Suppressor macrophage treated with lipopolysaccharide for 1 hour (primary cell): Measurements from ENCODE around the gene PPIA.
"Not testable (repeated sequence)": the region's sequence is repeated elsewhere in the genome, so short reads cannot be mapped to it uniquely, and the experiment has no call there.

ENCODE experiments used
- DNase-seq, 3 donors: peaks; one replicate each; pipeline ENCODE4 v3.0.0-alpha.2; 2020 to 2022

The PPIA gene

DNA sequence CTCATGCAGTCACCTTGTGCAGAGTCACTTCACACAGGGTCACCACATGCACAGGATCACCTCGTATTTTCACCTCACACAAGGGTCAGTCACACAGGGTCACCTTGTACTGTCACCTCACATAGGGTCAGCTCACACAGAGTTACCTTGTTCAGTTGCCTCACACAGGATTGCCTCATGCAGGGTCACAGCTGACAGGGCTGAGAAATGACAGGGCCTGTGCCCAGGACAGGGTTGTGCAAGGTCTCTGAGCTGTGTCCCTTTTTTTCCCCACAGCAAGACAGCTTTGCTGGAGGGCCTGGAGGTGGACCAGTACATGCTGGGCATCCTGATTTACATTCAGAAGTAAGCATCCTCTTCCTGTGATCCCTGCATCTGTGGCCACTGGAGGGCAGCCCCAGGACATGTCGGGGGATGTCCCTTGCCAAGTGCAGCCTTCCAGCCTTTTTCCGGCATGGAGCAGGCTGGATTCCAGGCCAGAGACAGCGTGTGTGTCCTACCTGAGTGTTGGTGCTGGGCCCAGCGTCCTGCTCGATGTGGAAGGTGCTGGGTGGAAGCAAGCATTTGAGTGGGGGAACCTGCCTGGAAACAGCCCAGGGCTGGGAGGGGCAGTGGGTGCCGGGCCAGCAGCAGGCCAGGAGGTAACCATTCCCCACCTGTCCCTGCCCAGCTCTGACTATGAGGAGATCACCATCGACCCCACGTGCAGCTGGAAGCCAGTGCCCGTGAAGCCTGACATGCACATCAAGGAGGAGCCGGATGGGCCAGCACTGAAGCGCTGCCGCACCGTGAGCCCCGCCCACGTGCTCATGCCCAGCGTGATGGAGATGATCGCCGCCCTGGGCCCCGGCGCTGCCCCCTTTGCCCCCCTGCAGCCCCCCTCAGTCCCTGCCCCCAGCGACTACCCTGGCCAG lies 31.6 kb upstream of the PPIA start:
- no peak for DNase-seq

DNA sequence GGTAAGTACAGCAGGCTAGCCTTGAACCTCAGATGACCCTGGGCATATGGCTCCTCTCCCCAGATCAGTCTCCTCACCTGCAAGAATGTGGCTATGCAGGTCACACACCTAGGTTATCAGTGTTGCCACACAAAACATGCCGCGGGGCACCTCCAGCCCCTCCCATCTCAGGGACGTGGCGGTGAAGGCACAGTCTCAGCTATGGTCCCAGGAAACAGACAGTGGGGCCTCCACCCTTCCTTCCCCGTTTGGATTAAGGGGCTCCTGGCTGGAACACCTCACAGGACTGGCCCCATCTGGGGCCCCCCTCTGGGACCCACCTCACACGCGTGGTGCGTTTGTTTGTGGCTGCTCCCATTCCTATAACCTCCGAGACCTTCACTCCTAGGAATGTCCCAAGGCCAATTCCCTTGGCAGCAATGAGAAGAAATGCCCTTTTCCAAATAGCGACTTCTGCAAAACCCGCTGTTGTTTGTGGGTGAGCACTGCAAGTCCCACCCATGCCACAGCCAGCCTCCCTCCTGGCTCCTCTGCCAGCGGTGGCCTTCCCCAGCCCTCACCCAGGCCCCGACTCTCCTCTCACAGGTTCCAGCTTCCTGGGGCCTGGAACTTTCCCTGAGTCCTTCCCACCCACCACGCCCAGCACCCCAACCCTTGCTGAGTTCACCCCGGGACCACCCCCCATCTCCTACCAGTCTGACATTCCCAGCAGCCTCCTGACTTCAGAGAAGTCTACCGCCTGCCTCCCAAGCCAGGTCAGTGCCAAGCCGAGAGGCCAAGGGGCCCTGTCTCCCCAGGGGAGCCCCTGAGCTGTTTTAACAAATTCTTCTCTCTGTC lies 30.7 kb upstream of the PPIA start:
- DNase-seq = no peak

DNA sequence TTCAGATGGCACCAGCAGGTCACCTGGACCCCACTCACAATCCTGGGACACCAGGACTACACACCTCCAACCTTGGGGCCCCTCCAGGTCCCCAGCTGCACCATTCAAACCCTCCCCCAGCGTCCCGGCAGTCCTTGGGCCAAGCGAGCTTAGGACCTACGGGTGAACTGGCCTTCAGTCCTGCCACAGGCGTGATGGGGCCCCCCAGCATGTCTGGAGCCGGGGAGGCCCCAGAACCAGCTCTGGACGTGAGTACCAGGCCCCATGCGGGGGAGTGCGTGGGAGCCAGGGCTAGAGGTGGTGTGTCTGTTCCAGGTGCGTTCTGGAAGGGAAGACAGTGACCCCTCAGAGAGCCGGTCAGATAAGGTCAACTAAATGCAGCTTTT lies 30.1 kb upstream of the PPIA start:
- no peak for DNase-seq

DNA sequence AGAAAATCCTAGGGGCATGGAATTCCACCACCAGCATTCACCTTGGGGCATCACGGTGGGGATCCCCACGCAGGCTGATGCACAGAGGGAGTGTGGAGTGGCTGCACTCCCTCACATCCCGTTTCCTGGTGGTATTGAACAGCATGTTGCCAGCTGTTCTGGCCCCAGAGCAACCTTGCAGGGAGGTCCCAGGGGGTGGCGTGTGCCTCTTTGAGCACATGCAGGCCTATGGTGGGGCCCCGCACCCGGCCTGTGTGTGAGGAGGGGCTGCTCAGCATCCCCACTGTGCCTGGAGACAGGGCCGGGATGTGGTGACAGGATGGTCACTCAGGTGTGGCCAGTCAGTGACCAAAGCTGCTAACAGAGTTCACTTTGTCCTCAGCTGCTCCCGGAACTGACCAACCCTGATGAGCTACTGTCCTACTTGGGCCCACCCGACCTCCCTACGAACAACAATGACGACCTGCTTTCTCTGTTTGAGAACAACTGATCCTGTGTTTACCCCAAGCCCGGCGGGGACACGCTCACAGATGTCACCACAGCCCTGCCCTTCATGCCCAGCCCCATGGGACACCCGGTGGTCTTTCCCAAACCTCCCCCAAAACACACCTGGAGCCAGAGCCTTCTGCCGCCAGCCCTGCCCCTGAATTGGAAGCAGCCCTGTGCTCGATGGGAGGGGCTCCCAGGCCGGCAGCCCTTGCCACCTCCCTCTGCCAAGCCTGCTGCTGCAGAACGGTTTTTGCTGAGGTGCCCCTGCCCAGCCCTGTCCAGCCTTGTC lies 29.2 kb upstream of the PPIA start:
- no peak for DNase-seq

DNA sequence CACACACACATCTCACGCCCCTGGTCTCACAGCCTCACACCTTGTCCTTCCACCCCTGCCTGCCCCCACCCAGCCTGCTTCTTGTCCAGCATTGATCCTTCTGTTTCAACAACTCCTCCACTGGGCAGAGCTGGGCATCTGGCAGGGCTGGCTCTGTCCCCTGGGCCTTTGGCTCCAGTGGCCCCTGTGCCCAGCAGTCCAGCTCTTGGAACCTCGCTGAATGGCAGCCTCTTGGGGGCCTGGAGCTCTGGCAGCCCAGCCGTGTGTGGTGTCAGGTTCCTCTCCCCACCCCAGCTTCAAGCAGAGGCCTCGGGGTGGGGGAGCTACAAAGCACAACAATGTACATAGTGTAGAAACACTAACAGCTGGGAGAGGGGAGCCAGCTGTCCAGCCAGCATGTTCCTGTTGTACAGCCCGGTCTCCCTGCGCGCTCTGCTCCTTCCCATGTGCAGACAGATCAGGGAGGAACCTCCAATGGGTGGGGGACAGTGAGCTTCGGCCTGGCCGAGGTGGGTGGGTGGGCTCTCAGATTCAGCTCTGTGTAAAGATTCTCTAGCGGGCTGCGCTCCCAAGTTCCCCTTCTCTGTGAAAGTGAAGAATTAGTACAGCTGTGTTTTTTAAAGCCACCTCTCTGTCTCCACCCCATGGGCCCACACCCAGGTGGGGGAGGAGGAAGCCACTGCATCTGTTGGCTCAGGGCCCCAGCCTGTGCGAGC lies 28.4 kb upstream of the PPIA start:
- no peak for DNase-seq

DNA sequence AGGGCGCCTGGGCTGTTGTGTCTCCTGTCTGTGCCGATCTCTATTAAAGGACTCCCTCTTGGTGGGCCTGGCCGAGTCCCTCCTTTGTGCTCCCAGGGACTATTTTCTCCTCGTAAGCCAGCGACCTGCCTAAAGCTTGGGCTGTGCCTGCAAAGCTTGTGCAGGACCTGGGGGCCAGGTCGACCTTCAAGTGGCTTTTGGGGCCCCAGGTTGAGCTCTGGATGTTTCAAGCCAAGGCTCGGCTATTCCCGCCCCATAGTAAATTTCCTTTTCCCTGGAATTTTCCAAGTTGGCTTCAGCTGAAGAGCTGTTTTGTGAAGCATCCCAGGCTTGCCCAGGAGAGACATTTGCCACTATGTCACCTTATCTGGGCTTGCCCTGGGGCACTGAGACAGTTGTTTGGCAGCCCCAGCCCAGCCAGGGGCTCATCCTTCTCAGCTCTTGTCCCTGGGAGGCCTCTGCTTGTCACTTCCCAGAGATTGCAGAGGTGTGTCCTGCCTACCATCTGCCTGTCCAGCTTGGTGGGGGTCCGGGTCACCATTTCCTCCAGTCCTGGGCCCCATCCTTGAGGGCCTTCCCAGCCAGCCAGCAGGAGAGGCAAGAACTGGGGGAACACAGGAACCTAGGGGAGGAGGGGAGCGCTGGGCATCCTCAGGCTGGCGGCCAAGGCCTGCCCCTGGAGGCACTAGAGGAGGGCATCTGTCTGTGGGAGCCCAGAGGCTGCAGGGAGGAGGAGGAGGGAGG lies 27.7 kb upstream of the PPIA start:
- no peak for DNase-seq

DNA sequence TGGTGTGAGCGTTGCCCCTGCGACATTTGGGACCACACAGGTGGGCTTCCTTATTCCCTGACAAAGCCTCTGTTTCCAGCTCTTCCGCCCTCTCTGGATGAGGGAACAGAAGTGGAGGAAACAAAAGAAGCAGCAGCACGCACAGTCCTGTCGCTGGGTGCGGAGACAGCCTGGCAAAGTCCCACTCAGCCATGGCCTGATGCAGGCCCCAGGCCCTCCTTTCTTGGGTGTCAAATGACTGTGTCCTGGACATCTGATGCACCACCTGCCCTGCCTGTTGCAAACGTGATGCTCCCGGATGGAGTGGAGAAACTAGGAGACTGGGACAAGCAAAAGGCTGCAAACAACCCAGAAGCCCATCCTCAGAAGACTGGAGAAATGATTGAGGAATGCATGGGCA lies 27.1 kb upstream of the PPIA start:
- no peak for DNase-seq

DNA sequence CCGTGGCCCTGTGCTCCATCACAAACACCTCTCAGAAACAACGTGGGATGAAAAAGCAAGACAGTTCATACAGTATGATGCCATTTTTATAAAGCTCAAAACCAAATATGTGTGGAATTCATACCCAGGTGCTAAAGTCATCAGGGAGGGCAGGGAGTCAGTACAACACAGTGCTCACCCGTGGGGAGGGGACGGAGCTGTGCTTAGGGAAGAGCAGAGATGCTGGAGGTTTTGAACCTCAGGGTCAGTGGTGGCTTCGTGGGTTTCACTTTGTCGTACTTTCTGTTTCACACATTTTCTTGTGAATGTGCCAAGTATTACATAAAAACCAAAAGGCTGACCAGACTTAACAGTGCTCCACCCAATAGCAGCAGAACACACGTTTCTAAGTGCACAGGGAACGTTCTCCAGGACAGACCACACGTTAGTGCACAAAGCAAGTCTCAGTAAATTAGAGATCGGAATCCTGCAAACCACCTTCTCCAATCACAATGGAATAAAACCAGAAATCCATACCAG lies 26.6 kb upstream of the PPIA start:
- DNase-seq = peak; percentile 27 to 29 (median 29)

DNA sequence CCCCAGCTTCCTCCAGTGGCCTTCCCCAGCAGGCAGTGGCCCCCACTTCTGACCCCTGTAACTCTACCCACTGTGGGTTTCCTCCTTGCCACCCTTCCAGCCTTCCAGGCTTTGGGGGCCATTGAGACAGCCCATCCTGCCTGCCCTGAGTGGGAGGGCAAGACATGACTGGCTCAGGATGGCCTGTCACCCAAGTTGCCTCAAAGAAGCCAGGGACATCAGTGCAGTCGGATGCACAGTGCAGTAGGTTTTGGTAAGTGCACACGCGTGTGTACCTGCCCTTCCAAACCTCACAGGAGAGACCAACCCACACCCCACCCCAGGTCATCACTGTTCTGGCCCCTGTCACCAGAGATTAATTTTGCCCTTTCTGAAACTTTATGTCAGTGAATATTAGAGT lies 25.1 kb upstream of the PPIA start:
- DNase-seq = no peak

DNA sequence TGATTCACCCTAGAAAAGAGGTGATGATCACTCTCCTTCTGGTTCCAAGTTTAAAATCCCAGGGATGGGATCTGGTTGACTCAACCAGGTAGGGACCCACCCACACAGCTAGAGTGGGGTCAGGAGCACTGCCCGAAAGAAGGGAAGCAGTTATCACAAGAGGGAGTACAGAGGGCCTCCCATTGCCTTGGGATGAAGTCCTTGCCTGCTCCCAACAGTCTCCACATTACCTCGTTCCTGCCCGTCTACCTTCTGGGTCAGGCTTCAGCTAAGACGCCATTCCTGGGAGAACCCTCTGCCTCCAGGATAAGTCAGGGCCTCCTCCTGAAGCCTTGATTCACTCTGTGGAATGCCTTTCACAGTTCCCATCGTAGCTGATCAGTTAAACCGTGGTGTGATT lies 24.0 kb upstream of the PPIA start:
- DNase-seq = no peak

DNA sequence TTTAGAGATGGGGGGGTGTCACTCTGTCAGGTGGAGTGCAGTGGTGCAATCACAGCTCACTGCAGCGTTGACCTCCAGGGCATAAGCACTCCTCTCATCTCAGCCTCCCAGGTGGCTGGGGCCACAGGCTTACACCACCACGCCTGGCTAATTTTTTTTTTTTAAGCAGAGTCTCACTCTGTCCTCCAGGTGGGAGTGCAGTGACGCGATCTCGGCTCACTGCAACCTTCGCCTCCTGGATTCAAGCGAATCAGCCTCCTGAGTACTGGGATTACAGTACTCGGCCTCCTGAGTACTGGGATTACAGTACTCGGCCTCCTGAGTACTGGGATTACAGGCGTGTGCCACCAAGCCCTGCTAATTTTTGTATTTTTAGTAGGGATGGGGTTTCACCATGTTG lies 23.6 kb upstream of the PPIA start:
- DNase-seq = no peak

DNA sequence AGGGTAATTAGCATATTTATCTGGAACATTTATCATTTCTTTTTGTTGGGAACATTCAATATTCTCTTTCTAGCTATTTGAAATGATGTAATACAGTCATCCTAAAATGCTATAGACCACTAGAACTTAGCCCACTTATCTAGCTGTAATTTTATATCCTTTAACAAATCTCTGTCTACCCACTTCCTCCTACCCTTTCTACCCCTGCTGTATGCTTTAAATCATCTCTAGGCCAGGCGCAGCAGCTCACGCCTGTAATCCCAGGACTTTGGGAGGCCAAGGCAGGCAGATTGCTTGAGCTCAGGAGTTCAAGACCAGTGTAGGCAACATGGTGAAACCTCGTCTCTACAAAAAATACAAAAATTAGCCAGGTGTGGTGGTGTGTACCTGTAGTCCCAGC lies 22.0 kb upstream of the PPIA start:
- not testable (repeated sequence) for DNase-seq

DNA sequence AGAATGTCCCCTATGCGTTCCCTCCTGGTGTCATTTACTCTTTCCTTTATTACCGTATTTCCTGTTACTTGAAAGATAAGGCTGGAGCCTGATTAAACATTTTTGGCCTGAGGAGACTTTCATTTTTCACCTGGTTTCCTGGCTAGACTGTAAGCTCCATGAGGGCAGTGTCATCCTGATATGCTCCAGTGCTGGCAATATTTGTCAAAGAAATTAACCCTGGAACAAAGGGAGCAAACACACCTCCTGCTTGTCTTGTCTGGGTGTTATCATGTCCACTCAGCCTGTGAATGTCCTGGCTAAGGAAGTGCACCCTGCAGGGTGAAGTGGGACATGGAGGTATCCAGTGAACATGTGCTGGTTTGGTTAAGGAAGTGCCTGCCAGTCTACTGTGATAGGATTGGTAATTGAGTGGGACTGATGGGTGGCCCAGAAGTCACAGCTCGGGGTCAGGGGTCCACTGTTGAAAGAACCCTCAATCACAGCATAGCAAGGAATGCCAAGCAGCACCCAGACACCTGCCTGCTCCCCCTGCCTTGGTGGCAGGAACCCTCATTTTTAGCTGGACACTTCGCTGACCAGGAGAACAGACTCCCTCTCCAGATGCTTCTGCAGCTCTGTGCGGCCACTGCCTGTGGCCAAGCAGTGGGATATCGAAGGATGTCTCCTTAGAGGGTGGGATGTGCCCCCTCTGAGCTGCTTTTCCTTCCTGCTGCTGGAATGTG lies 20.9 kb upstream of the PPIA start:
- DNase-seq = no peak

DNA sequence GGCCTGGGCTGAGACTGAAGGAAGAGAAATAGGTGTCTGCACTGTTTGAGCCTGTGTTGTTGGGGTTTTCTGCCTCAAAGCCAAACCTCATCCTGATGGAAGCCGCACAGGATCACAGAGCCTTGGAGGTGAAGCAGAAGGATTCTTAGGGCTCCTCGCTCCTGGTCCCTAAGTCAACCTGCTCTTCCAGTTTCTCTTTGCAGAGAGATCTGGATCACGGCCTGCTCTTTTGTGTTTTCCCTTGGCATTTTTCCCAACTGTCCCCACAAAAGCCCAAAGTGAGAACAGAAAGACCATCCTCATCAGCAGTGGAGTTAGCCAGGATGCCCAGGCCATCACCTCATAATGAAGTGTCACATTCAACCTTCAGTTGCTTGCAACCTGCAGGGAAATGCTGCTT lies 20.3 kb upstream of the PPIA start:
- no peak for DNase-seq

DNA sequence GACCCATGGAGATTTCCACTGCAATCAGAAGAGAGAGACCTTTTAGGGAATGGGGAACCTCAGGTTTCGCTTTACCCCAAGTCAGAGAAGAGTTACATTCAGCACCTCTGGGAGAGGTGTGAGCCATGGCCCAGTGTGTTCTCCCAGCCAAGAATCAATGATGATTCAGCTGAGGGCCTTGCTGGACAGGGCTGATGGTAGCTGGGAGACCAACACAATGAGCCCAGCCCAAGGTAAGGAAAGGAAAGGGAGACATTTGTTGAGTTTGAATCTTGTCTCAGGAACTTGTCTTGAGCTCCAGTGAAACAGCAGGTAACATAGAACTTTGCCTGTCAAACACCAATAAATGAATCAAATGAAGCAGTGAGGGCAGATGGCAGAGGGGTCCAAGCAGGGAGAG lies 14.0 kb upstream of the PPIA start:
- DNase-seq = no peak

DNA sequence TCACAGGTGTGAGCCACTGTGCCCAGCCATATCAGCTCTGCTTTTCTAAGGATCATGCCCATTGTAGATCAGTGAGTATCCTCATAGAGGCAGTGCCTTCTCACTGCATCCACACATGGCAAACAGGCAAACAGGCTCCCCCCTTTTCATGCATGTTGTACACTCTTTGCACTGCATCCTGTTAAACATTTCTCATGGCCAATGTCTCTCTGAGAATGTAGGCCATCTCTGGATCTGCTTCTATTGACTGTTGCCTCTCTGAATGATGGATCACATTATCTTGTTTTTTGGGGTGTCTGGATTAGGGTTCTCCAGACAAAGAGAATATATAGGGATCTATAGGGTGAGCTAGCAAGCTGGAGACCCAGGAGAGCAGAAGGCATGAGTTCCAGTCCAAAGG lies 13.1 kb upstream of the PPIA start:
- DNase-seq = no peak

DNA sequence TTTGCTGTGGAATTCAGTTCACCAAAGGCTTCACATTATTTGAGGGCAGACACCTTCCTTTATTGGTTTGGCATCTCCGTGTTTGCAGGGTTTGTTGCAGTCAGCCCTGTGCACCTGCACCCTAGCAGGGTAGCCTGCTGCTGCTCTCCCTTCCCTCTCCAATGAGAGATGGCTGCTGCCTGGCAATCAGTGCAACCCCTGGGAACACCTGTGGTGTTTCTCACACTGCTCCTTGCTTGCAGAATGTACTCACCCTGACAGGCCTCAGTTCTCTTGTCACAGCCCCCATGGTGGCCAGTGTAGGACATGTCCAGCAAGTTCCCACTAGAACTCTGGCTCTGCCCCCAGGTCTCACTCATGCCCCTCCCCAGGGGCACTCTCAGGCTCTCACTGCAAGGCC lies 12.1 kb upstream of the PPIA start:
- no peak for DNase-seq

DNA sequence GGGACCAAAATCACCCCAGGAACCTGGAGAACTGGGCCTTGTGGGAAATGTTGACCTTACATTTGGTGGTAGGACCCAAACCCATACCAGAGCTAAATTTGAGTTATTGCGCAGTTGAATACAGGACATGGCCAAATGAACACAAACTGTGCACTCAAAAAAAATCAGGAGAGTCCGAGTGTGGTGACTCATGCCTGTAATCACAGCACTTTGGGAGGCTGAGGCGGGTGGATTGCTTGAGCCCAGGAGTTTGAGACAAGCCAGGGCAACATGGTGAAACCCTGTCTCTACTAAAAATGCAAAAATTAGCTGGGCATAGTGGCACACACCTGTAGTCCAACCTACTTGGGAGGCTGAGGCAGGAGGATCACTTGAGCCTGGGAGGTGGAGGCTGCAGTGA lies 11.3 kb upstream of the PPIA start:
- not testable (repeated sequence) for DNase-seq

DNA sequence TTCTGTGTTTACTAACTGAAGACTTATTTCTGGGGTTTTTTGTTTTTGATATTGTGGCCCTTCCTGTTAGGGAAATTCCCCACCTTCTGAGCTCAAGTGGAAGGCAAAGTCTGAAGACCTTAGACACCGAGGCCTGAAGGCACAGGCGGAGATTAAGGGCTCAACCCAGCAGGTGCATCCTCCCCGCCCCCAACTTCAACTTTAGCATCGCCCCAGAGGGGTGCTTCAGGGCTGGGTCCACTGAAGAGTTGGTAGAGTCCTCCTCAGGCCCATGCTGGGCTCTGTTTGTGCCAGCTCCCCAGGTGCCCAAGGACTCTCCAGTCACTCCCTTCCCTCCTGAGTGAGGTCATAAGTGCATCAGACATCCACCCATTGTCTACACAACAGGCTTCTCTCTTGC lies 9.4 kb upstream of the PPIA start:
- DNase-seq = no peak

DNA sequence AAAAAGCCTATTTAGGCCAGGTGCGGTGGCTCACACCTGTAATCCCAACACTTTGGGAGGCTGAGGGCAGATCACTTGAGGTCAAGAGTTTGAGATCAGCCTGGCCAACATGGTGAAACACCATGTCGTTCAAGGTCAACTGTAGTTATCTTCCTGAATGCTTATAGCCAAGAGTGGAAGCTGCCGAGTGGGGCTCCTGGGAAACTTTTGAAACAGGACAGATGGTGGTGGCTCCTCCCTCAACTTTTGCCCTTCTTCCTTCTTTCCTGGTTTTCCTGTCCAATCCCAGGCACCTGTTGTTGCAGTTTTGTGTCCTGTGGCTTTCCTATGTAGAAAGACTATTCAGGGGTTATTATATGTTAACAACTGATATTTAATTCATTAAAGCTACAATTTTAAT lies 8.7 kb upstream of the PPIA start:
- DNase-seq = no peak

DNA sequence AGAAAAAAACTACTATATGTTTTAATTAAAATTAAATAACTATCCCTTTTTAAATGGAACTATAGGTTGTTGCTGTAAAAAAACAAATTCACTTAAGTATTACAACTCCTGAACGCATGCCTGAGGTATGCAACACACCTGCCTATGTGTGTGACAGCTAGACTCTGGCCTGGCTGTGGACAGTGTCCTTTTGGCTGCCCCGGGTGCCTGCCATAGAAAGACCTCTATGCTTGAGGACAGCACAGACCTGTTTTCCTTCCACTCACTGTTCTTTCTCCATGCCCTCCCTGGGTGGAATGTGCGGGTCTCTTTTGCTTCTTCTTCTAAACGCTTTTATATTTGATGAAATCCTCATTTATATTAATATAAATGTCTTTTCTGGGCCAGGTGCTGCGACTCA lies 6.5 kb upstream of the PPIA start:
- DNase-seq = no peak
